ENCODE data around the gene INTS12. TPM values are rescaled to one million over a fixed set of nuclear protein-coding genes. Genes with fewer than 3 reads are reported as not detected.
"Not testable (repeated sequence)": the region's sequence is repeated elsewhere in the genome, so short reads cannot be mapped to it uniquely, and the experiment has no call there.

Gene INTS12
- total and polyA plus RNA-seq, 4 donors = 15.0 to 24.1 (median 17.2) TPM

DNA sequence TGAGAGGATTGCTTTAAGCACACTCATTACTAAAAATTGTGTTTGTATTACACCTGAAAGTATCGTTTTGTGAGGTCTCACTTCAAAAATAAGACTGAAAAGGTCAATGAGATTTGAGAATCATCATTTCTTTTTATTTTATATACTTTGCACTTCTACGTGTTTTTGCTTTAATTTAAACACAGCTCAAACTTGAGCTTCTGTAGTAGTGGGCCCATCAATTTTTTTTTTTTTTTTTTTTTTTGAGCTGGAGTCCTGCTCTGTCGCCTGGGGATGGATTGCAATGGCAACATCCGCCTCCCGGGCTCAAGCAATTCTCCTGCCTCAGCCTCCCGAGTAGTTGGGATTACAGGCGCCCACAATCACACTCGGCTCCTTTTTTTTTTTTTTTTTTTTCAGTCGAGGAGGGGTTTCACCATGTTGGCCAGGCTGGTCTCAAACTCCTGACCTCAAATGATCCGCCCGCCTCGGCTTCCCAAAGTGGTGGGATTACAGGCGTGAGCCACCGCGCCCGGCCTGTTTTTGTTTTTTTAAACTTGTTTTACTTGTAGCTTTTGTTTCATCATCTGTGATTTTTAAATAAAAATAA lies 1.6 kb upstream of the INTS12 start:
- DNase-seq (no peak), ATAC-seq (ENCODE audit: insufficient read depth, low FRiP score) (no peak)
- Histone ChIP-seq H3K9ac (ENCODE audit: insufficient read depth in 1 of 2, low read length in 2 of 2) (peak overlapping the region in 1 of 2 donors; percentile 90), H3K4me3 (no peak overlapping the region), H3K9me3 (ENCODE audit: control insufficient read depth in 4 of 4, insufficient read depth in 3 of 4, low read length in 3 of 4) (no peaks in the 10 kb centered on the region), H3K4me1 (ENCODE audit: control insufficient read depth in 5 of 5, insufficient read depth in 5 of 5, low read length in 5 of 5) (peaks cover 0 to 19% (median 5%) of the 10 kb centered on the region in 5 donors), H3K27me3 (ENCODE audit: control insufficient read depth in 3 of 3, insufficient read depth in 3 of 3, low read length in 2 of 3) (no peaks in the 10 kb centered on the region), H3K36me3 (ENCODE audit: control insufficient read depth in 4 of 4, insufficient read depth in 4 of 4, low read length in 4 of 4) (peaks cover 0 to 7% (median 2%) of the 10 kb centered on the region in 4 donors), H3K27ac (ENCODE audit: low read depth in 1 of 2, low read length in 1 of 2) (no peak overlapping the region)
- 72 to 73% methylated on average over 16 of the region's 16 CpGs for WGBS, 2 donors
- TF ChIP-seq CTCF (IDR thresholded peaks at IDR 0.05; ENCODE audit: control extremely low read depth, extremely low read depth) = no peak

DNA sequence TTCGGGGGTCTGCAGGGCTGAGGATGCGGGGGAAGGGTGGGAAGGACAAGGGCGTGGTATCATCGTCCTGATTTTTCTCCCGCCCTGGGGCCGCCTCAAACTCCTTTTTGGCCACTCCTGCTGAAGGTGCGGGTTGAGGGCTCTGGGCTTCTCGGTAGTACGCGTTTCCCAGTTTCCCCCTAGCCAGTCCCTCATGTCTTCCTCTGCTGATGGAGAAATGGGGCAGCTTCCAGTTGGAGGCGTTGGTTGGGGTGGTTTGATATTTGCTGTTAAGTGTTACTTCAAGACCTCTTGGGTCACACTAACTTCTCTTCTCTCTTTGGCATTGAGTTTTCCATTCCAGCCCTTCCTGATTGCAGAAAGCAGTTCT lies 577 bp upstream of the INTS12 start:
- peak overlapping the region; percentile 59 to 90 for H3K9ac ChIP-seq (ENCODE audit: insufficient read depth in 1 of 2, low read length in 2 of 2)
- peak; percentile 40 to 73 (median 60) for DNase-seq
- H3K4me3 ChIP-seq = peak overlapping the region; percentile 93
- 0% methylated on average over 11 of the region's 11 CpGs for WGBS, 2 donors
- ATAC-seq (ENCODE audit: insufficient read depth, low FRiP score) = peak; percentile 34
- no peaks in the 10 kb centered on the region for H3K9me3 ChIP-seq (ENCODE audit: control insufficient read depth in 4 of 4, insufficient read depth in 3 of 4, low read length in 3 of 4)
- peaks cover 0 to 19% (median 8%) of the 10 kb centered on the region in 5 donors for H3K4me1 ChIP-seq (ENCODE audit: control insufficient read depth in 5 of 5, insufficient read depth in 5 of 5, low read length in 5 of 5)
- H3K27me3 ChIP-seq (ENCODE audit: control insufficient read depth in 3 of 3, insufficient read depth in 3 of 3, low read length in 2 of 3) = no peaks in the 10 kb centered on the region
- TF ChIP-seq CTCF (IDR thresholded peaks at IDR 0.05; ENCODE audit: control extremely low read depth, extremely low read depth) = no peak
- H3K36me3 ChIP-seq (ENCODE audit: control insufficient read depth in 4 of 4, insufficient read depth in 4 of 4, low read length in 4 of 4) = peaks cover 0 to 10% (median 2%) of the 10 kb centered on the region in 4 donors
- H3K27ac ChIP-seq (ENCODE audit: low read depth in 1 of 2, low read length in 1 of 2) = peak overlapping the region; percentile 87 to 95

GRCh38 chr4:105707782-105708180 lies 708 bp downstream of the INTS12 start:
- Histone ChIP-seq H3K4me1 (ENCODE audit: control insufficient read depth in 5 of 5, insufficient read depth in 5 of 5, low read length in 5 of 5) (peaks cover 0 to 19% (median 8%) of the 10 kb centered on the region in 5 donors), H3K4me3 (peak overlapping the region; percentile 93), H3K36me3 (ENCODE audit: control insufficient read depth in 4 of 4, insufficient read depth in 4 of 4, low read length in 4 of 4) (peaks cover 0 to 10% (median 2%) of the 10 kb centered on the region in 4 donors), H3K9ac (ENCODE audit: insufficient read depth in 1 of 2, low read length in 2 of 2) (peak overlapping the region; percentile 94 to 99), H3K27me3 (ENCODE audit: control insufficient read depth in 3 of 3, insufficient read depth in 3 of 3, low read length in 2 of 3) (no peaks in the 10 kb centered on the region), H3K9me3 (ENCODE audit: control insufficient read depth in 4 of 4, insufficient read depth in 3 of 4, low read length in 3 of 4) (no peaks in the 10 kb centered on the region), H3K27ac (ENCODE audit: low read depth in 1 of 2, low read length in 1 of 2) (peak overlapping the region; percentile 83 to 87)
- TF ChIP-seq CTCF (IDR thresholded peaks at IDR 0.05; ENCODE audit: control extremely low read depth, extremely low read depth) = no peak
- ATAC-seq (ENCODE audit: insufficient read depth, low FRiP score) = no peak
- WGBS, 2 donors = 17 to 28% methylated on average over 7 of the region's 7 CpGs
- DNase-seq = peak in 1 of 3 donors; percentile 20

GRCh38 chr4:105698607-105699006 lies 9.9 kb downstream of the INTS12 start:
- H3K9me3 ChIP-seq (ENCODE audit: control insufficient read depth in 4 of 4, insufficient read depth in 3 of 4, low read length in 3 of 4) = no peaks in the 10 kb centered on the region
- TF ChIP-seq CTCF (IDR thresholded peaks at IDR 0.05; ENCODE audit: control extremely low read depth, extremely low read depth) = no peak
- peaks cover 4 to 16% (median 7%) of the 10 kb centered on the region in 4 donors for H3K36me3 ChIP-seq (ENCODE audit: control insufficient read depth in 4 of 4, insufficient read depth in 4 of 4, low read length in 4 of 4)
- no peak overlapping the region for H3K27ac ChIP-seq (ENCODE audit: low read depth in 1 of 2, low read length in 1 of 2)
- H3K27me3 ChIP-seq (ENCODE audit: control insufficient read depth in 3 of 3, insufficient read depth in 3 of 3, low read length in 2 of 3) = no peaks in the 10 kb centered on the region
- WGBS, 2 donors = 82 to 95% methylated on average over 2 of the region's 2 CpGs
- H3K4me3 ChIP-seq = no peak overlapping the region
- DNase-seq (no peak), ATAC-seq (ENCODE audit: insufficient read depth, low FRiP score) (no peak)
- peaks cover 0 to 2% (median 0%) of the 10 kb centered on the region in 5 donors for H3K4me1 ChIP-seq (ENCODE audit: control insufficient read depth in 5 of 5, insufficient read depth in 5 of 5, low read length in 5 of 5)
- H3K9ac ChIP-seq (ENCODE audit: insufficient read depth in 1 of 2, low read length in 2 of 2) = no peak overlapping the region

- 91 to 97% methylated on average over 8 of the region's 8 CpGs for WGBS, 2 donors
- not testable (repeated sequence) for H3K4me3 ChIP-seq; H3K9ac ChIP-seq (ENCODE audit: insufficient read depth in 1 of 2, low read length in 2 of 2); H3K27me3 ChIP-seq (ENCODE audit: control insufficient read depth in 3 of 3, insufficient read depth in 3 of 3, low read length in 2 of 3); H3K9me3 ChIP-seq (ENCODE audit: control insufficient read depth in 4 of 4, insufficient read depth in 3 of 4, low read length in 3 of 4); H3K4me1 ChIP-seq (ENCODE audit: control insufficient read depth in 5 of 5, insufficient read depth in 5 of 5, low read length in 5 of 5); H3K27ac ChIP-seq (ENCODE audit: low read depth in 1 of 2, low read length in 1 of 2); ATAC-seq (ENCODE audit: insufficient read depth, low FRiP score); DNase-seq
- peaks cover 4 to 19% (median 14%) of the 10 kb centered on the region in 4 donors for H3K36me3 ChIP-seq (ENCODE audit: control insufficient read depth in 4 of 4, insufficient read depth in 4 of 4, low read length in 4 of 4)
These were observed 12.7 kb downstream of the INTS12 start for GRCh38 chr4:105695832-105696231.

Measured in lung (tissue), 12 donors.